Keratinocyte (primary cell): ENCODE measurements around the gene DHPS.
"Not testable (repeated sequence)": the region's sequence is repeated elsewhere in the genome, so short reads cannot be mapped to it uniquely, and the experiment has no call there.

Experiments used
- EZH2 ChIP-seq: IDR thresholded peaks from one replicate; pipeline ENCODE4 v1.6.1; 2012; ENCODE audit warnings: inconsistent platforms, mild to moderate bottlenecking, low read length, moderate library complexity
- TF ChIP-seq, protein P1 (sequence below), 3 experiments: IDR thresholded peaks in 1 of 3; conservative IDR thresholded peaks in 1 of 3; optimal IDR thresholded peaks in 1 of 3; 2 replicates in 2 of 3; 3 replicates in 1 of 3; pipeline versions ENCODE3 to v1.5.1; 2011; ENCODE audit warnings: low read length in 3 of 3, mild to moderate bottlenecking in 3 of 3, moderate library complexity in 2 of 3, control low read depth in 1 of 3, inconsistent platforms in 1 of 3; ENCODE audit not compliant: insufficient read depth in 2 of 3; ENCODE audit errors: extremely low read depth in 1 of 3

DNA sequence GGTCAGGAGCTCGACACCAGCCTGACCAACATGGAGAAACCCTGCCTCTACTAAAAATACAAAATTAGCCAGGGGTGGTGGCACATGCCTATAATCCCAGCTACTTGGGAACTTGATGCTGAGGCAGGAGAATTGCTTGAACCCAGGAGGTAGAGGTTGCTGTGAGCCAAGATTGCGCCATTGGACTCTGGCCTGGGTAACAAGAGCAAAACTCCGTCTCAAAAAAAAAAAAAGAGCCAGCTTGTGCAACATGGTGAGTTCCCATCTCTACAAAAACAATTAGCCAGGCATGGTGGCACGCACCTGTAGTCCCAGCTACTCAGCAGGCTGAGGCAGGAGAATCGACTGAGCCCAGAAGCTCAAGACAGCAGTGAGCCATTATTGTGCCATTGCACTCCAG is 3.6 kb downstream of the DHPS start:
- TF ChIP-seq, protein P1, sequence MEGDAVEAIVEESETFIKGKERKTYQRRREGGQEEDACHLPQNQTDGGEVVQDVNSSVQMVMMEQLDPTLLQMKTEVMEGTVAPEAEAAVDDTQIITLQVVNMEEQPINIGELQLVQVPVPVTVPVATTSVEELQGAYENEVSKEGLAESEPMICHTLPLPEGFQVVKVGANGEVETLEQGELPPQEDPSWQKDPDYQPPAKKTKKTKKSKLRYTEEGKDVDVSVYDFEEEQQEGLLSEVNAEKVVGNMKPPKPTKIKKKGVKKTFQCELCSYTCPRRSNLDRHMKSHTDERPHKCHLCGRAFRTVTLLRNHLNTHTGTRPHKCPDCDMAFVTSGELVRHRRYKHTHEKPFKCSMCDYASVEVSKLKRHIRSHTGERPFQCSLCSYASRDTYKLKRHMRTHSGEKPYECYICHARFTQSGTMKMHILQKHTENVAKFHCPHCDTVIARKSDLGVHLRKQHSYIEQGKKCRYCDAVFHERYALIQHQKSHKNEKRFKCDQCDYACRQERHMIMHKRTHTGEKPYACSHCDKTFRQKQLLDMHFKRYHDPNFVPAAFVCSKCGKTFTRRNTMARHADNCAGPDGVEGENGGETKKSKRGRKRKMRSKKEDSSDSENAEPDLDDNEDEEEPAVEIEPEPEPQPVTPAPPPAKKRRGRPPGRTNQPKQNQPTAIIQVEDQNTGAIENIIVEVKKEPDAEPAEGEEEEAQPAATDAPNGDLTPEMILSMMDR (optimal IDR thresholded peaks at IDR 0.05 in 1 of 3, IDR thresholded peaks at IDR 0.05 in 1 of 3, conservative IDR thresholded peaks at IDR 0.05 in 1 of 3; ENCODE audit: extremely low read depth in 1 of 3, insufficient read depth in 2 of 3, low read length in 3 of 3) = not testable (repeated sequence)
- not testable (repeated sequence) for TF ChIP-seq EZH2
